Nephron (organoid): ENCODE measurements around the gene RSAD1.

Source experiments
- H3K27ac Mint-ChIP-seq, 3 experiments: 2 replicates each; pipeline ENCODE4 v1.8.0; 2020; ENCODE audit warnings: mixed read lengths in 3 of 3, mild to moderate bottlenecking in 2 of 3, moderate library complexity in 1 of 3
- H3K27me3 Mint-ChIP-seq: 2 replicates; pipeline ENCODE4 v1.8.0; 2021; ENCODE audit warnings: low read depth, mild to moderate bottlenecking, moderate library complexity, mixed read lengths
- H3K36me3 Mint-ChIP-seq: 2 replicates; pipeline ENCODE4 v1.8.0; 2020; ENCODE audit warnings: low read depth, mixed read lengths
- H3K4me1 Mint-ChIP-seq: 2 replicates; pipeline ENCODE4 v1.8.0; 2020; ENCODE audit warnings: mixed read lengths
- H3K4me3 Mint-ChIP-seq, 3 experiments: 2 replicates each; pipeline ENCODE4 v1.8.0; 2020; ENCODE audit warnings: mild to moderate bottlenecking in 3 of 3, mixed read lengths in 3 of 3, moderate library complexity in 2 of 3
- H3K9me3 Mint-ChIP-seq: 2 replicates; pipeline ENCODE4 v1.8.0; 2020; ENCODE audit warnings: mixed read lengths
- CTCF ChIP-seq, 3 experiments: fragments of 200-600 bp; sonication (generic); IDR thresholded peaks; one replicate each; pipeline ENCODE4 v1.5.0; 2021; ENCODE audit warnings: antibody characterized with exemption in 3 of 3; ENCODE audit not compliant: unreplicated experiment in 3 of 3

Gene RSAD1

GRCh38 chr17:50465171-50465570, 13.5 kb upstream of the RSAD1 start:
- no peaks in the 10 kb centered on the region for H3K9me3 Mint-ChIP-seq
- H3K27ac Mint-ChIP-seq, result no peak overlapping the region
- no peak overlapping the region for H3K4me3 Mint-ChIP-seq
- peaks cover 8% of the 10 kb centered on the region for H3K36me3 Mint-ChIP-seq
- TF ChIP-seq CTCF (IDR thresholded peaks at IDR 0.05; ENCODE audit: unreplicated experiment in 3 of 3), result no peak
- H3K27me3 Mint-ChIP-seq, result peaks cover 41% of the 10 kb centered on the region
- H3K4me1 Mint-ChIP-seq, result peaks cover 11% of the 10 kb centered on the region

- Mint-ChIP-seq H3K9me3 (no peaks in the 10 kb centered on the region), H3K27ac (no peak overlapping the region), H3K4me1 (peaks cover 15% of the 10 kb centered on the region), H3K4me3 (peak overlapping the region in 1 of 3 experiments; percentile 26), H3K36me3 (peaks cover 8% of the 10 kb centered on the region), H3K27me3 (peaks cover 46% of the 10 kb centered on the region)
- no peak for TF ChIP-seq CTCF (IDR thresholded peaks at IDR 0.05; ENCODE audit: unreplicated experiment in 3 of 3)
Observed at GRCh38 chr17:50465635-50466034, 13.0 kb upstream of the RSAD1 start.

- no peak overlapping the region for H3K27ac Mint-ChIP-seq
- no peak for TF ChIP-seq CTCF (IDR thresholded peaks at IDR 0.05; ENCODE audit: unreplicated experiment in 3 of 3)
- H3K9me3 Mint-ChIP-seq, result no peaks in the 10 kb centered on the region
- peak overlapping the region in 1 of 3 experiments; percentile 41 for H3K4me3 Mint-ChIP-seq
- peaks cover 8% of the 10 kb centered on the region for H3K36me3 Mint-ChIP-seq
- peaks cover 24% of the 10 kb centered on the region for H3K4me1 Mint-ChIP-seq
- H3K27me3 Mint-ChIP-seq, result peaks cover 52% of the 10 kb centered on the region
Observed at GRCh38 chr17:50466371-50467113, 12.1 kb upstream of the RSAD1 start.

GRCh38 chr17:50467114-50467854, 11.4 kb upstream of the RSAD1 start:
- peaks cover 8% of the 10 kb centered on the region for H3K36me3 Mint-ChIP-seq
- H3K4me3 Mint-ChIP-seq, result peak overlapping the region; percentile 62 to 70 (median 63)
- peaks cover 32% of the 10 kb centered on the region for H3K4me1 Mint-ChIP-seq
- H3K27me3 Mint-ChIP-seq, result peaks cover 52% of the 10 kb centered on the region
- H3K9me3 Mint-ChIP-seq, result no peaks in the 10 kb centered on the region
- H3K27ac Mint-ChIP-seq, result no peak overlapping the region
- no peak for TF ChIP-seq CTCF (IDR thresholded peaks at IDR 0.05; ENCODE audit: unreplicated experiment in 3 of 3)

- no peak overlapping the region for H3K27ac Mint-ChIP-seq
- peak overlapping the region; percentile 65 to 70 (median 66) for H3K4me3 Mint-ChIP-seq
- peaks cover 38% of the 10 kb centered on the region for H3K4me1 Mint-ChIP-seq
- peaks cover 8% of the 10 kb centered on the region for H3K36me3 Mint-ChIP-seq
- H3K27me3 Mint-ChIP-seq, result peaks cover 57% of the 10 kb centered on the region
- no peaks in the 10 kb centered on the region for H3K9me3 Mint-ChIP-seq
- TF ChIP-seq CTCF (IDR thresholded peaks at IDR 0.05; ENCODE audit: unreplicated experiment in 3 of 3), result no peak
Observed at GRCh38 chr17:50467855-50468303, 10.8 kb upstream of the RSAD1 start.
